IMR-90 (cell line): Measurements from ENCODE around the gene DGKH.

ENCODE experiments used
- BHLHE40 ChIP-seq: fragments of 150-350 bp; IDR thresholded peaks from 2 replicates; pipeline ENCODE4 v1.6.1; 2016; ENCODE audit warnings: mild to moderate bottlenecking, low read depth, low read length
- CEBPB ChIP-seq: IDR thresholded peaks from 2 replicates; pipeline ENCODE4 v1.6.1; 2012; ENCODE audit warnings: low read depth, low read length, improper control_type of control experiment
- MXI1 ChIP-seq: IDR thresholded peaks from 2 replicates; pipeline ENCODE4 v1.6.1; 2012; ENCODE audit warnings: low read depth, mild to moderate bottlenecking, low read length, moderate library complexity, borderline replicate concordance
- POLR2A ChIP-seq: IDR thresholded peaks from 2 replicates; pipeline ENCODE4 v1.6.1; 2012; ENCODE audit warnings: mild to moderate bottlenecking, low read depth, low read length
- TF ChIP-seq, protein P1 (sequence below): conservative IDR thresholded peaks from 2 replicates; pipeline ENCODE4 v1.5.1; 2012; ENCODE audit warnings: mild to moderate bottlenecking, low read depth, low read length, improper control_type of control experiment

DNA sequence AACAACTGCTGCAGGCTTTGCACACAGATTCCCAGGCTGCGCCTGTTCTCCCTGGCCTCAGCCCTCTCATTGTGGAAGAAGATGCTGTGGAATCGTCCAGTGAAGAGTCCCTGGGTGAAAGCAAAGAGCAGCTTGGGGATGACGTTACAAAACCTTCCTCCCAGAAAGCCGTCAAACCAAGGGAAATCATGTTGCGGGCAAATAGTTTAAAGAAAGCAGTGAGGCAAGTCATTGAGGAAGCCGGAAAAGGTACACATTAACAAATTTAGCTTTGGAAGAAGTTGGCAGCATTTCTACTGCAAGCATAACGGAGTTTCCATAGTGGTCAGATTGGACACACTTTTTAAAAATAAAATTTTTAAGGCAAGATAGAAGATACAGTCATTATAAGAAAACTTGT lies 140.6 kb downstream of the DGKH start:
- TF ChIP-seq CEBPB = no peak
- TF ChIP-seq, protein P1, sequence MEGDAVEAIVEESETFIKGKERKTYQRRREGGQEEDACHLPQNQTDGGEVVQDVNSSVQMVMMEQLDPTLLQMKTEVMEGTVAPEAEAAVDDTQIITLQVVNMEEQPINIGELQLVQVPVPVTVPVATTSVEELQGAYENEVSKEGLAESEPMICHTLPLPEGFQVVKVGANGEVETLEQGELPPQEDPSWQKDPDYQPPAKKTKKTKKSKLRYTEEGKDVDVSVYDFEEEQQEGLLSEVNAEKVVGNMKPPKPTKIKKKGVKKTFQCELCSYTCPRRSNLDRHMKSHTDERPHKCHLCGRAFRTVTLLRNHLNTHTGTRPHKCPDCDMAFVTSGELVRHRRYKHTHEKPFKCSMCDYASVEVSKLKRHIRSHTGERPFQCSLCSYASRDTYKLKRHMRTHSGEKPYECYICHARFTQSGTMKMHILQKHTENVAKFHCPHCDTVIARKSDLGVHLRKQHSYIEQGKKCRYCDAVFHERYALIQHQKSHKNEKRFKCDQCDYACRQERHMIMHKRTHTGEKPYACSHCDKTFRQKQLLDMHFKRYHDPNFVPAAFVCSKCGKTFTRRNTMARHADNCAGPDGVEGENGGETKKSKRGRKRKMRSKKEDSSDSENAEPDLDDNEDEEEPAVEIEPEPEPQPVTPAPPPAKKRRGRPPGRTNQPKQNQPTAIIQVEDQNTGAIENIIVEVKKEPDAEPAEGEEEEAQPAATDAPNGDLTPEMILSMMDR = no peak
- no peak for TF ChIP-seq MXI1
- TF ChIP-seq POLR2A = no peak
- TF ChIP-seq BHLHE40 = no peak
